Measurements from ENCODE around the gene PDE3B. TPM values are rescaled to one million over a fixed set of nuclear protein-coding genes. Genes with fewer than 3 reads are reported as not detected.
"Not testable (repeated sequence)": the region's sequence is repeated elsewhere in the genome, so short reads cannot be mapped to it uniquely, and the experiment has no call there.

Gene PDE3B
- 6.6 and 8.1 TPM in 2 replicates for total RNA-seq (2014; rRNA removed; shearing (Covaris generic))

GRCh38 chr11:14643697-14644225, at the start of gene PDE3B:
Gene PDE3B, plus strand, starts transcription at chr11:14643804. Its CDS starts 272 bp downstream, at chr11:14644076.
- DNase-seq = peak; percentile 92
- Histone ChIP-seq H3K36me3 (replicated peaks; ENCODE audit: control insufficient read depth, insufficient read depth, low read length) (no peaks in the 10 kb centered on the region), H3K27me3 (ENCODE audit: control insufficient read depth, insufficient read depth, low read length) (peaks cover 30% of the 10 kb centered on the region), H3K4me3 (ENCODE audit: insufficient read depth, low read depth, low read length) (peak within 1 kb of the TSS; percentile 86)

GRCh38 chr11:14595261-14595660, 48.3 kb upstream of the PDE3B start:
- not testable (repeated sequence) for DNase-seq; H3K36me3 ChIP-seq (replicated peaks; ENCODE audit: control insufficient read depth, insufficient read depth, low read length); H3K27me3 ChIP-seq (ENCODE audit: control insufficient read depth, insufficient read depth, low read length); H3K4me3 ChIP-seq (ENCODE audit: insufficient read depth, low read depth, low read length)

- H3K27me3 ChIP-seq (ENCODE audit: control insufficient read depth, insufficient read depth, low read length) = no peaks in the 10 kb centered on the region
- H3K4me3 ChIP-seq (ENCODE audit: insufficient read depth, low read depth, low read length) = no peak overlapping the region
- no peak for DNase-seq
- H3K36me3 ChIP-seq (replicated peaks; ENCODE audit: control insufficient read depth, insufficient read depth, low read length) = no peaks in the 10 kb centered on the region
Observed at GRCh38 chr11:14607713-14608112, 35.9 kb upstream of the PDE3B start.

- Histone ChIP-seq H3K36me3 (replicated peaks; ENCODE audit: control insufficient read depth, insufficient read depth, low read length) (no peaks in the 10 kb centered on the region), H3K27me3 (ENCODE audit: control insufficient read depth, insufficient read depth, low read length) (no peaks in the 10 kb centered on the region), H3K4me3 (ENCODE audit: insufficient read depth, low read depth, low read length) (no peak overlapping the region)
- DNase-seq = no peak
Observed at GRCh38 chr11:14609902-14610301, 33.7 kb upstream of the PDE3B start.

- H3K36me3 ChIP-seq (replicated peaks; ENCODE audit: control insufficient read depth, insufficient read depth, low read length) = no peaks in the 10 kb centered on the region
- no peak overlapping the region for H3K4me3 ChIP-seq (ENCODE audit: insufficient read depth, low read depth, low read length)
- H3K27me3 ChIP-seq (ENCODE audit: control insufficient read depth, insufficient read depth, low read length) = no peaks in the 10 kb centered on the region
- no peak for DNase-seq
Observed at GRCh38 chr11:14611939-14612338, 31.7 kb upstream of the PDE3B start.

GRCh38 chr11:14612694-14613093, 30.9 kb upstream of the PDE3B start:
- DNase-seq = no peak
- no peaks in the 10 kb centered on the region for H3K36me3 ChIP-seq (replicated peaks; ENCODE audit: control insufficient read depth, insufficient read depth, low read length)
- no peak overlapping the region for H3K4me3 ChIP-seq (ENCODE audit: insufficient read depth, low read depth, low read length)
- no peaks in the 10 kb centered on the region for H3K27me3 ChIP-seq (ENCODE audit: control insufficient read depth, insufficient read depth, low read length)

GRCh38 chr11:14614091-14614622, 29.4 kb upstream of the PDE3B start:
- Histone ChIP-seq H3K27me3 (ENCODE audit: control insufficient read depth, insufficient read depth, low read length) (no peaks in the 10 kb centered on the region), H3K36me3 (replicated peaks; ENCODE audit: control insufficient read depth, insufficient read depth, low read length) (no peaks in the 10 kb centered on the region), H3K4me3 (ENCODE audit: insufficient read depth, low read depth, low read length) (no peak overlapping the region)
- DNase-seq = no peak

GRCh38 chr11:14617241-14618027, 26.2 kb upstream of the PDE3B start:
- H3K36me3 ChIP-seq (replicated peaks; ENCODE audit: control insufficient read depth, insufficient read depth, low read length) = no peaks in the 10 kb centered on the region
- no peak for DNase-seq
- no peak overlapping the region for H3K4me3 ChIP-seq (ENCODE audit: insufficient read depth, low read depth, low read length)
- no peaks in the 10 kb centered on the region for H3K27me3 ChIP-seq (ENCODE audit: control insufficient read depth, insufficient read depth, low read length)

- no peak for DNase-seq
- Histone ChIP-seq H3K36me3 (replicated peaks; ENCODE audit: control insufficient read depth, insufficient read depth, low read length) (no peaks in the 10 kb centered on the region), H3K4me3 (ENCODE audit: insufficient read depth, low read depth, low read length) (no peak overlapping the region), H3K27me3 (ENCODE audit: control insufficient read depth, insufficient read depth, low read length) (no peaks in the 10 kb centered on the region)
Observed at GRCh38 chr11:14618060-14618459, 25.5 kb upstream of the PDE3B start.

GRCh38 chr11:14619603-14620531, 23.7 kb upstream of the PDE3B start:
- no peaks in the 10 kb centered on the region for H3K36me3 ChIP-seq (replicated peaks; ENCODE audit: control insufficient read depth, insufficient read depth, low read length)
- no peak for DNase-seq
- H3K4me3 ChIP-seq (ENCODE audit: insufficient read depth, low read depth, low read length) = no peak overlapping the region
- H3K27me3 ChIP-seq (ENCODE audit: control insufficient read depth, insufficient read depth, low read length) = no peaks in the 10 kb centered on the region

- Histone ChIP-seq H3K27me3 (ENCODE audit: control insufficient read depth, insufficient read depth, low read length) (no peaks in the 10 kb centered on the region), H3K36me3 (replicated peaks; ENCODE audit: control insufficient read depth, insufficient read depth, low read length) (no peaks in the 10 kb centered on the region), H3K4me3 (ENCODE audit: insufficient read depth, low read depth, low read length) (no peak overlapping the region)
- DNase-seq = no peak
Observed at GRCh38 chr11:14622223-14622954, 21.2 kb upstream of the PDE3B start.

- peak; percentile 30 for DNase-seq
- Histone ChIP-seq H3K4me3 (ENCODE audit: insufficient read depth, low read depth, low read length) (no peak overlapping the region), H3K36me3 (replicated peaks; ENCODE audit: control insufficient read depth, insufficient read depth, low read length) (no peaks in the 10 kb centered on the region), H3K27me3 (ENCODE audit: control insufficient read depth, insufficient read depth, low read length) (no peaks in the 10 kb centered on the region)
Observed at GRCh38 chr11:14623036-14623435, 20.6 kb upstream of the PDE3B start.

- H3K4me3 ChIP-seq (ENCODE audit: insufficient read depth, low read depth, low read length) = no peak overlapping the region
- H3K36me3 ChIP-seq (replicated peaks; ENCODE audit: control insufficient read depth, insufficient read depth, low read length) = no peaks in the 10 kb centered on the region
- DNase-seq = no peak
- no peaks in the 10 kb centered on the region for H3K27me3 ChIP-seq (ENCODE audit: control insufficient read depth, insufficient read depth, low read length)
Observed at GRCh38 chr11:14625586-14626205, 17.9 kb upstream of the PDE3B start.

- DNase-seq = no peak
- Histone ChIP-seq H3K27me3 (ENCODE audit: control insufficient read depth, insufficient read depth, low read length) (no peaks in the 10 kb centered on the region), H3K36me3 (replicated peaks; ENCODE audit: control insufficient read depth, insufficient read depth, low read length) (no peaks in the 10 kb centered on the region)
Observed at GRCh38 chr11:14626650-14627049, 17.0 kb upstream of the PDE3B start.

More at GRCh38 chr11:14626650-14627049, 17.0 kb upstream of the PDE3B start:
- H3K4me3 ChIP-seq (ENCODE audit: insufficient read depth, low read depth, low read length) = no peak overlapping the region
